IMR-90 (cell line): ENCODE results near the gene NCSTN. TPM values are rescaled to one million over a fixed set of nuclear protein-coding genes. Genes with fewer than 3 reads are reported as not detected.

Source experiments
- ATAC-seq: fragments of 200-7000 bp; cut with Tn5 transposase; 2 replicates; pipeline ENCODE4 v1.9.1; 2020; ENCODE audit warnings: low read depth, mild to moderate bottlenecking, moderate library complexity
- BruUV-seq: library from RNA; stranded (reverse); fragments of 400-500 nt; replicated peaks from 2 replicates; lab custom pipeline; 2021; lab: Mats Ljungman, UMichigan
- CTCF ChIA-PET: fragments of 300-600 bp; formaldehyde crosslinking; extraction: SDS; loops from one replicate; lab custom pipeline; 2021; ENCODE audit warnings: antibody characterized with exemption; lab: Yijun Ruan, JAX
- POLR2A ChIA-PET: fragments of 300-600 bp; sonication (Branson Sonifier 250); formaldehyde crosslinking; loops from one replicate; lab custom pipeline; 2022; ENCODE audit warnings: antibody characterized with exemption; ENCODE audit not compliant: unreplicated experiment; lab: Charles Lee
- DNase-seq: peaks from one replicate; pipeline ENCODE4 v3.0.0; 2013
- H2AFZ ChIP-seq: replicated peaks from 2 replicates; pipeline ENCODE3; 2013; ENCODE audit warnings: low read length, mild to moderate bottlenecking; ENCODE audit not compliant: poor library complexity
- H2AK5ac ChIP-seq: 2 replicates; pipeline ENCODE4 v1.6.1; 2013; ENCODE audit warnings: low read depth, low read length, inconsistent platforms
- H2AK9ac ChIP-seq: replicated peaks from 2 replicates; pipeline ENCODE3; 2013; ENCODE audit warnings: mild to moderate bottlenecking, low read depth, low read length, moderate library complexity; ENCODE audit not compliant: poor library complexity
- H2BK120ac ChIP-seq: 2 replicates; pipeline ENCODE4 v1.6.1; 2013; ENCODE audit warnings: low read depth, low read length, inconsistent platforms
- H2BK15ac ChIP-seq: 3 replicates; pipeline ENCODE4 v1.6.1; 2013; ENCODE audit warnings: low read depth, low read length, inconsistent platforms
- H2BK20ac ChIP-seq: 2 replicates; pipeline ENCODE4 v1.6.1; 2013; ENCODE audit warnings: low read depth, mild to moderate bottlenecking, inconsistent platforms, low read length, moderate library complexity
- H2BK5ac ChIP-seq: 2 replicates; pipeline ENCODE4 v1.6.1; 2013; ENCODE audit warnings: mild to moderate bottlenecking, low read depth, low read length, inconsistent platforms; ENCODE audit not compliant: poor library complexity, severe bottlenecking
- H3K14ac ChIP-seq: replicated peaks from 2 replicates; pipeline ENCODE4 v1.6.1; 2013; ENCODE audit warnings: low read depth, low read length, inconsistent platforms
- H3K18ac ChIP-seq: 2 replicates; pipeline ENCODE4 v1.6.1; 2013; ENCODE audit warnings: low read depth, low read length, control low read depth
- H3K23ac ChIP-seq: 2 replicates; pipeline ENCODE4 v1.6.1; 2013; ENCODE audit warnings: low read depth, low read length, inconsistent platforms
- H3K27ac ChIP-seq: 2 replicates; pipeline ENCODE4 v1.5.1; 2013; ENCODE audit warnings: mild to moderate bottlenecking, control low read depth, low read length; ENCODE audit not compliant: insufficient read depth
- H3K27me3 ChIP-seq: 2 replicates; pipeline ENCODE4 v1.6.1; 2013; ENCODE audit warnings: low read length; ENCODE audit not compliant: control insufficient read depth, insufficient read depth
- H3K36me3 ChIP-seq: 2 replicates; pipeline ENCODE4 v1.6.1; 2013; ENCODE audit warnings: low read length, mixed read lengths; ENCODE audit not compliant: control insufficient read depth, insufficient read depth
- H3K4ac ChIP-seq: 2 replicates; pipeline ENCODE4 v1.6.1; 2013; ENCODE audit warnings: low read depth, low read length, inconsistent platforms
- H3K4me1 ChIP-seq: 2 replicates; pipeline ENCODE4 v1.6.1; 2013; ENCODE audit warnings: low read length, mixed read lengths; ENCODE audit not compliant: control insufficient read depth, insufficient read depth
- H3K4me2 ChIP-seq: 2 replicates; pipeline ENCODE4 v1.6.1; 2013; ENCODE audit warnings: low read depth, mild to moderate bottlenecking, control low read depth, low read length, moderate library complexity
- H3K4me3 ChIP-seq: 2 replicates; pipeline ENCODE4 v1.5.1; 2013; ENCODE audit warnings: low read depth, mild to moderate bottlenecking, control low read depth, low read length, moderate library complexity; ENCODE audit not compliant: insufficient read depth
- H3K56ac ChIP-seq: 2 replicates; pipeline ENCODE4 v1.6.1; 2013; ENCODE audit warnings: low read length, inconsistent platforms; ENCODE audit not compliant: insufficient read depth; ENCODE audit errors: extremely low read depth
- H3K79me1 ChIP-seq, 2 experiments: 2 replicates each; pipeline ENCODE4 v1.6.1; 2013; ENCODE audit warnings: low read length in 2 of 2, inconsistent platforms in 1 of 2, low read depth in 1 of 2
- H3K9ac ChIP-seq: 2 replicates; pipeline ENCODE4 v1.6.1; 2013; ENCODE audit warnings: low read depth, low read length, control low read depth
- H3K9me1 ChIP-seq: 2 replicates; pipeline ENCODE4 v1.6.1; 2013; ENCODE audit warnings: low read length, inconsistent platforms; ENCODE audit not compliant: insufficient read depth
- H3K9me3 ChIP-seq: 2 replicates; pipeline ENCODE4 v1.6.1; 2013; ENCODE audit warnings: low read length; ENCODE audit not compliant: control insufficient read depth, insufficient read depth
- H4K20me1 ChIP-seq: 2 replicates; pipeline ENCODE4 v1.6.1; 2013; ENCODE audit warnings: low read length, inconsistent platforms; ENCODE audit not compliant: insufficient read depth
- H4K5ac ChIP-seq: 2 replicates; pipeline ENCODE4 v1.6.1; 2013; ENCODE audit warnings: mild to moderate bottlenecking, low read depth, low read length, control low read depth
- H4K8ac ChIP-seq, 2 experiments: 2 replicates each; pipeline ENCODE4 v1.6.1; 2013; ENCODE audit warnings: low read depth in 2 of 2, low read length in 2 of 2, control low read depth in 1 of 2, inconsistent platforms in 1 of 2
- H4K91ac ChIP-seq: 2 replicates; pipeline ENCODE4 v1.6.1; 2013; ENCODE audit warnings: low read depth, low read length, inconsistent platforms; ENCODE audit not compliant: insufficient read depth
- MAFK ChIP-seq: IDR thresholded peaks from 2 replicates; pipeline ENCODE4 v1.6.1; 2012; ENCODE audit warnings: low read depth, low read length, improper control_type of control experiment
- RAD21 ChIP-seq: IDR thresholded peaks from 2 replicates; pipeline ENCODE4 v1.6.1; 2012; ENCODE audit warnings: low read length, improper control_type of control experiment
- WGBS, 2 experiments: methylation state at CpG; one replicate each; pipeline versions ENCODE4 v1.1.5 to v1.1.7; 2013; ENCODE audit warnings: missing lambda C conversion rate in 2 of 2; ENCODE audit not compliant: insufficient read length in 1 of 2; ENCODE audit errors: extremely low coverage in 2 of 2; 5-methylcytosine and 5-hydroxymethylcytosine counted together
- dilution Hi-C: fragments of 300-500 bp; cut with HindIII; formaldehyde crosslinking; loops from one replicate; pipeline ENCODE4 v1.14.3; 2018; ENCODE audit warnings: low sequenced_read_pairs; ENCODE audit not compliant: unreplicated experiment
- in situ Hi-C: fragments of 300-500 bp; cut with MboI; formaldehyde crosslinking; loops from 3 replicates; pipeline ENCODE4 v1.14.3; 2019; ENCODE audit warnings: low sequenced_read_pairs, inconsistent platforms, mixed read lengths
- intact Hi-C: fragments of 100-400 bp; cut with micrococcal nuclease; formaldehyde crosslinking; loops from 2 replicates; pipeline ENCODE4 v1.10.0; 2022
- polyA plus RNA-seq, 3 experiments: library from polyadenylated mRNA; depleted of rRNA; stranded (reverse); fragments of >200 nt; gene quantifications; 2 replicates each; pipeline ENCODE4 v1.2.3, GENCODE V29; 2012; ENCODE audit warnings: low replicate concordance in 1 of 3
- total RNA-seq: library from RNA; depleted of rRNA; stranded (reverse); fragments of >200 nt; gene quantifications from 2 replicates; pipeline ENCODE4 v1.2.3, GENCODE V29; 2012

The NCSTN gene
- total and polyA plus RNA-seq, 2 of the 4 experiments (the other 2 are of a cell fraction): 60.2 to 182 TPM

- Histone ChIP-seq H3K23ac (no peak overlapping the region), H3K9me1 (peaks cover 5% of the 10 kb centered on the region; the same call in 1 of the 2 replicates), H3K9me3 (no peaks in the 10 kb centered on the region), H4K8ac (no peak overlapping the region), H2BK20ac (no peak overlapping the region), H2AFZ (no peak overlapping the region), H3K4me1 (no peaks in the 10 kb centered on the region), H2AK9ac (no peak overlapping the region), H4K20me1 (no peaks in the 10 kb centered on the region), H3K4ac (no peak overlapping the region), H3K14ac (no peak overlapping the region), H4K5ac (no peak overlapping the region), H3K4me3 (no peak overlapping the region), H3K27me3 (peaks cover 36% of the 10 kb centered on the region), H3K9ac (no peak overlapping the region), H3K27ac (no peak overlapping the region), H2AK5ac (no peak overlapping the region), H4K91ac (no peak overlapping the region), H3K79me1 (no peaks in the 10 kb centered on the region), H2BK120ac (no peak overlapping the region), H2BK15ac (no peak overlapping the region), H3K4me2 (no peak overlapping the region), H3K56ac (no peak overlapping the region), H2BK5ac (no peak overlapping the region), H3K18ac (no peak overlapping the region), H3K36me3 (no peaks in the 10 kb centered on the region)
- intact Hi-C loops (no loop called here), dilution Hi-C loops (no loop called here), in situ Hi-C loops (no loop called here)
- WGBS, 2 experiments: no CpG with 5 or more reads among the region's 4 CpGs
- no peak for DNase-seq
- BruUV-seq: no TSS peak
- ChIA-PET POLR2A (no interaction called here), CTCF (no interaction called here)
- TF ChIP-seq MAFK: peak; percentile 81
- no peak for TF ChIP-seq RAD21
- ATAC-seq: no peak
Observed at GRCh38 chr1:160398823-160399222, 55.6 kb downstream of the NCSTN start.
